Renal pelvis (tissue), 4 donors: ENCODE data around the gene RBP5. TPM values are rescaled to one million over a fixed set of nuclear protein-coding genes. Genes with fewer than 3 reads are reported as not detected.
"Not testable (repeated sequence)": the region's sequence is repeated elsewhere in the genome, so short reads cannot be mapped to it uniquely, and the experiment has no call there.

ENCODE experiments used
- DNase-seq: peaks from one replicate; pipeline ENCODE4 v3.0.0-alpha.2; 2013
- polyA plus RNA-seq, 3 donors: library from polyadenylated mRNA; unstranded; fragments of 120-200 nt; gene quantifications; one replicate each; pipeline ENCODE4 v1.2.1, GENCODE V29; 2013; ENCODE audit not compliant: insufficient read length in 3 of 3

The RBP5 gene
- polyA plus RNA-seq, 3 donors, result 52.3 to 62.9 (median 53.2) TPM

GRCh38 chr12:7127916-7128626 lies 618 bp downstream of the RBP5 start:
- no peak for DNase-seq

GRCh38 chr12:7125632-7126227 lies 3.0 kb downstream of the RBP5 start:
- no peak for DNase-seq

- no peak for DNase-seq
Measured at GRCh38 chr12:7123806-7124522, 4.7 kb downstream of the RBP5 start.

GRCh38 chr12:7122811-7123769 lies 5.6 kb downstream of the RBP5 start:
- DNase-seq, result no peak

- DNase-seq, result no peak
Measured at GRCh38 chr12:7121324-7121723, 7.4 kb downstream of the RBP5 start.

- no peak for DNase-seq
Measured at GRCh38 chr12:7120166-7120565, 8.5 kb downstream of the RBP5 start.

GRCh38 chr12:7118881-7119280 lies 9.8 kb downstream of the RBP5 start:
- no peak for DNase-seq

GRCh38 chr12:7117670-7118069 lies 11.0 kb downstream of the RBP5 start:
- DNase-seq, result no peak

GRCh38 chr12:7116916-7117315 lies 11.8 kb downstream of the RBP5 start:
- DNase-seq, result no peak

- no peak for DNase-seq
Measured at GRCh38 chr12:7116196-7116595, 12.5 kb downstream of the RBP5 start.

- no peak for DNase-seq
Measured at GRCh38 chr12:7114851-7115250, 13.8 kb downstream of the RBP5 start.

GRCh38 chr12:7114008-7114407 lies 14.7 kb downstream of the RBP5 start:
- DNase-seq, result no peak

- no peak for DNase-seq
Measured at GRCh38 chr12:7113389-7113871, 15.3 kb downstream of the RBP5 start.

- DNase-seq, result no peak
Measured at GRCh38 chr12:7112041-7112440, 16.6 kb downstream of the RBP5 start.

GRCh38 chr12:7110661-7111060 lies 18.0 kb downstream of the RBP5 start:
- no peak for DNase-seq

- no peak for DNase-seq
Measured at GRCh38 chr12:7109572-7109920, 19.1 kb downstream of the RBP5 start.

GRCh38 chr12:7108796-7109571 lies 19.7 kb downstream of the RBP5 start, which contains the start of gene C1RL:
TSS of gene C1RL (minus strand) at chr12:7109214. CDS start at chr12:7109180, 34 bp downstream.
- DNase-seq, result peak; percentile 91

- DNase-seq, result no peak
Measured at GRCh38 chr12:7108003-7108795, 20.5 kb downstream of the RBP5 start.

GRCh38 chr12:7107636-7108002 lies 21.1 kb downstream of the RBP5 start:
- DNase-seq, result no peak

GRCh38 chr12:7107181-7107580 lies 21.5 kb downstream of the RBP5 start:
- DNase-seq, result not testable (repeated sequence)
